NCI-H82 treated with DMSO at 0.1 percent for 48 hours (cell line): Measurements from ENCODE around the gene VOPP1.
"Not testable (repeated sequence)": the region's sequence is repeated elsewhere in the genome, so short reads cannot be mapped to it uniquely, and the experiment has no call there.

Experiments used
- DNase-seq: peaks from one replicate; lab custom pipeline; 2025; ENCODE audit not compliant: unreplicated experiment; lab: John Stamatoyannopoulos, UW

The VOPP1 gene

DNA sequence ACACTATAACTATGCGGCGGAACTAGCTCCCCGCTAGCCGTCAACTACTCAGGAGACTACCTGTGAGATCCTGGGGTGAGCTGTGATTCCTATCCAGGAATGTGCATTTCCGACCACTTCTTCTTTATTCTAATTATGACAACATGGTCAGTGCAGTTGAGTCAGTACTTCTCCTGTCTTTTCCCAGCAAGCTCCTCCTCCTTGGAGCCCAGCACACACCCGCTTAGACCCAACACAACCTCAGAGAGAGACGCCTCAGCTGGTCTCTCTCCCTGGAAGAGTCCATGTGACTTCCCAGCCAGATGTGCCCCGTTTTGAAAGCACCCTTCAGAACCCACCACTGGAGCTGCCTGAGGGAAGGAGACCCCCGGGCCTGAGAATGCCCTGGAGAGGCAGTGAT is 100.7 kb downstream of the VOPP1 start:
- DNase-seq, result not testable (repeated sequence)

DNA sequence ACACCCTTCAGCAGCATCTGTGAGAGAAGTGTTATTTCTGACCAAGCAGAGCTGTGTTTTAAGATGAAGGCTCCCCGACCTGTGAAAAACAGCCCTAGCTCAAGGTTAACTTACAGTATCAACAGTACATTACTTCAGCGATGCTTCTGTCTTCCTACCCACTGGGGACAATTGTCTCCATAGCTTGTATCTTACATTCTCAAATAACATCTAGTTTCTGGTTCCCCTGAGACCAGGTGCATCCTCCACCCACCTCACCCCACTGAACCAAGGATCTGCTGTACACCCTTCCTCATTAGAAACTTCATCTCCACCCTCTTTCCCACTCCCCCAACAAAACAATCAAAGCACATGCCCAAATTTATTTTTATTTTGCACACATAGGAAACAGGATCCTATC is 102.0 kb downstream of the VOPP1 start:
- DNase-seq, result no peak

DNA sequence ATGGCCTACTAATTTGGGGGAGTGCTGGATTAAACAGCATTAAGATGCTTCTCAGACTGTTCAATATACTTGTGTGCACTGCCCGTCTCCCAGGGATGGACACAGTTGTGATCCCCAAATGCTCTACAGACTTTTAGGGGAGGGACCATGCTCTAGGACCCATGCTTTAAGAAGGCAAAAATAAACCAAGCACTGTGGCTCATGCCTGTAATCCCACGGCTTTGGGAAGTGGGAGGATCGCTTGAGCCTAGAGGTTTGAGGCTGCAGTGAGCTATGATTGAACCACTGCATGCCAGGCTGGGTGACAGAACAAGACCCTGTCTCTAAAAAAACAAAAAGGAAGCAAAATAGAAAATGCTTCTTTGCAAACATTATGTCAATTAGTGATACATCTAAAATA is 102.6 kb downstream of the VOPP1 start:
- DNase-seq, result no peak

GRCh38 chr7:55469271-55469681 is 103.0 kb downstream of the VOPP1 start:
- no peak for DNase-seq

GRCh38 chr7:55468495-55468894 is 103.8 kb downstream of the VOPP1 start:
- DNase-seq, result no peak

- no peak for DNase-seq
Measured at GRCh38 chr7:55467047-55467593, 105.2 kb downstream of the VOPP1 start.

DNA sequence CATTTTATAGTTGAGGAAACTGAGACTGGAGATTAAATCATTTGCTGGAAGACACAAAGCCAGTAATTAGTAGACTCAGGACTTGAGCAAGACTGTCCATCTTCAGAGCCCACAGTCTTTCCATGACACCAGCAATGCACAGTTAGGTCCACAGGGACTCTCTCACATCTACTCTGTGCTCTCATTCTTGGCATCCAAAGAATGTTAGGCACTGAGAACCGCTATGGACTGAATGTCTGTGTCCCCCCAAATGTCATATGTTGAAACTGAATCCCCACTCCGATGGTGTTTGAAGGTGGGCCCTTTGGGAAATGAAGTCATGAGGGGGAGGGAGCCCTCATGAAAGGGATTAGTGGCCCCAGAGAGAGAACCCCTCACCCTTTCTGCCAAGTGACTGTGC is 106.6 kb downstream of the VOPP1 start:
- no peak for DNase-seq

GRCh38 chr7:55464422-55464821 is 107.9 kb downstream of the VOPP1 start:
- DNase-seq, result no peak

GRCh38 chr7:55463686-55464262 is 108.5 kb downstream of the VOPP1 start:
- DNase-seq, result no peak

DNA sequence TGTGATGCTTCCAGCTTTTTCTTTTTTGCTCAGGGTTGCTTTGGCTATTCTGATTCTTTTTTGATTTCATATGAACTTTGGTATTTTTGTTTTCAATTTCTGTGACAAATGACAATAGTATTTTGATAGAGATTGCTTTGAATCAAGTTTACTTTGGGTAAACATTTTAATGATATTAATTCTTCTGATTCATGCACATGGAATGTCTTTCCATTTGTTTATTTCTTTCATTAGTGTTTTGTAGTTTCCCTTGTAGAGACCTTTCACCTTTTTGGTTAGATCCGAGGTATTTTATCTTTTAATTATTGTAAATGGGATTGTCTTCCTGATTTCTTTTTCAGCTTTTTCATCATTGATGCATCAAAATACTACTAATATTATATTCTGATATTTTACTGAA is 114.0 kb downstream of the VOPP1 start:
- DNase-seq, result no peak

DNA sequence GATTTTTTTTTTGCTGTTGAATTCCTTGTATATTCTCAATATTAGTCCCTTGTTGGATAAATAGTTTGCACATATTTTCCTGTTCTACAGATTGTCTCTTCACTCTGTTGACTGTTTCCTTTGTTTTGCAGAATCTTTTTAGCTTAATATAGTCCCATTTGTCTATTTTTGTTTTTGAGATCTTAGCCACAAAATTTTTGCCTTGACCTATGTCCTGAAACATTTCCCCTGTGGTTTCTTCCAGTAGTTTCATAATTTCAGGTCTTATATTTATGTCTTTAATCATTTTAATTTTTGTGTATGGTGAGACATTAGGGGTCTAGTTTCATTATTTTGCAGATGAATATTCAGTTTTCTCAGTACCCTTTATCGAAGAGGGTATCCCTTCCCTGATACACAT is 114.5 kb downstream of the VOPP1 start:
- no peak for DNase-seq

GRCh38 chr7:55452971-55453370 is 119.3 kb downstream of the VOPP1 start:
- no peak for DNase-seq

GRCh38 chr7:55449992-55450535 is 122.2 kb downstream of the VOPP1 start:
- DNase-seq, result no peak

DNA sequence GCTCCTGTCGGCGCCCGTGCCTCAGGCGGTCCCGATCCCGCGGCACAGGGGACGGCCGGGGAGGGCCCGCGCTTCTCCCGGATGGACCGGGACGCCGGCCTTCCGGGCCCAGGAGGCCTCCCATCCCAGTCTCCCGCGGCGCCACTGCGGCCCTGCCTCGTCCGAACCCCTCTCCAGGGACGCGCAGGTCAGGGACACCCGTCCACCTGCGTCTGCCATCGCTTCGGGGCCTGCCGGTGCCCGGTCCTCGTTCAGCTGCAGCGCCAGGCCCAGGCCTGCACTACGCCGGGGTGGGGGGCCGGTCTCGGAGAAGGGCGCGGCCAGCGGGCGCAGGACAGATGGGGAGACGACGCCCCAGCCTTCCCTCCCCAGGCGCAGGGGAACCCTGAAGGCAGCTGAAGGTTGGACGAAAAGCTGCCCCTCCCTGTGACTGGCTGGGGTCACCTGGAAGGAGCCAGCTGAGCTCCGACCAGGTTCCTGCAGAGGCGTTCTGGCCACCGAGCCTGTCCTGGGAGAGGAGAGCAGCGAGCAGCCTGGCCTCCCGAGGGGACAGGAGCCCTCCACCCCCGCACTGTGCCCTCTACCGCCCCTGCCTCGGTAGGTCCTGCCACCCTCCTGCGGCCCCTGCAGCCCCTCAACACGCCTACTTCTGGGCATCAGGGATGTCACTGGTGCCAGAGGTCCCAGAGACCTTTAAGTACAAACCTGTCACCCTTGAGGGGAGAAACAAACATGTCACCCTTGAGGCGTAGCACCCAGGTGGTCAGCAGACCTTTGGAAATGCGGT is 122.9 kb downstream of the VOPP1 start:
- DNase-seq, result no peak

DNA sequence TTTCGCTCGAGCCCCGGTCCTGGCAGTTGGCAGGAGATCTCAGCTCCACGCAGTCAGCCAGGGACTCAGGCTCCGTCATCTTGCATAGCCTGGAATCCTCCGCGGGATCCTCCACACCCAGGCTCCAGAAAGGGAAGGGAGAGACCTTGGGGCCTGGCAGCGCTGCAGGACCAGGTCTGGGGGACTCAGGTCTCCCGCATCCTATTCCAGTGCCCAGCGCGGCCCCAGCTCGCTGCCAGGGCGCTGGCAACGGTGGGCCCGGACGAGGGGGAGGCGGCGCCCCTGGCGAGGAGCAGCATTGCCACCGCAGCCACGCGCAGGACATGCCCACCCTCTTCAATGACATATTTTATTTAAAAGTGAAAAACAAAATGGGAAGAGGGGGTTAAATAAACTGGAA is 123.8 kb downstream of the VOPP1 start:
- DNase-seq, result no peak

DNA sequence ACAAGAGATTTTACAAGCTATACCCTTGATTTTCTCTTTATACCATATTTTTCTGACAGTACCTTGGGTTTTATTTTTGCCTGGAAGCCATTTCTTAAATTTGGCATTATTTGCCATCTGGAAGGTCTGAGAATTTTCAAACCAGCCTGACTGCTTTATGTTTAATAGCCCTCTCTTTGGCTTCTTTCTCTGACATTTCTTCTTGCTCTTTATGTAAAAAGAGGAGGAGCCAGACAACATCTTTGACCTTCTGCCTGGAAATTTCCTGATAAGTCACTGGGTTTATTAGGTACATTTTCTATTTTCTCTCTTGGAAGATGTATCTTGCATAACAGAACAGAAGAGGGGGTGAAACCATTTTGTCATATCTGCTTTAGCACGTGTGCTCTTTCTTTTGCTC is 127.5 kb downstream of the VOPP1 start:
- DNase-seq, result no peak

DNA sequence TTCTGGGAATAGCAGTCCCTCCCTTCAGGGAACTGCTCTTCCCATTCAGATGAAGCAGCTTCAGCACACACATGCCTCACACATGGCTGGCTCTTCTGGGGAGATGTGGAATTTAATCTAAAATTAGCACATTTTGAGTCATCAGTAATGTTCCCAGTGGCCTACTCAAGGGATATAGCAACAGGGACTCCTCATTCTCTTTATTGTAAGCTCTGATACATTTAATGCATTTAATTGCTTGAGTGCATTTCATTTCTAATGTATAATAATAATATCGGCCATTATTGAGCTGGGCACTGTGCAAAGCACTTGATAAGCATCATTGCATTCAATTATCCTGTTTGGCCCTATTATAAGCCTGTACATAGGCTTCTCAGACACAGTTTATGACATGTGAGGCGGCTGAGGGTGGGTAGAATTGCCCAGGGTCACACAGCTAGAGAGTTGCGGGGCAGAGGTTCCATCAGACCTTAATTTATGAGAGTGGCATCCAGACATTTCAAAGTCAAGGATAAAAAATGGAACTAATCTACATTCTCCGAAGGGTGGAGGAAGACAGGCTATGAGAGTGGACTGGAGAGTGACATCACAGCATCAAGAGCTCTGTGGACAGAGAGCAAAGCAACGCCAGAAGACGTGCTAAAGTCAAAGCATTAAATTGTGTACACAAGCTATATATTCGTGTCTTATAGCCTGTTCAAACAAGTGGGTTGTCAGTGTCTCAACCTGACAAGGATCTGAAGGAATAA is 130.4 kb downstream of the VOPP1 start:
- no peak for DNase-seq

DNA sequence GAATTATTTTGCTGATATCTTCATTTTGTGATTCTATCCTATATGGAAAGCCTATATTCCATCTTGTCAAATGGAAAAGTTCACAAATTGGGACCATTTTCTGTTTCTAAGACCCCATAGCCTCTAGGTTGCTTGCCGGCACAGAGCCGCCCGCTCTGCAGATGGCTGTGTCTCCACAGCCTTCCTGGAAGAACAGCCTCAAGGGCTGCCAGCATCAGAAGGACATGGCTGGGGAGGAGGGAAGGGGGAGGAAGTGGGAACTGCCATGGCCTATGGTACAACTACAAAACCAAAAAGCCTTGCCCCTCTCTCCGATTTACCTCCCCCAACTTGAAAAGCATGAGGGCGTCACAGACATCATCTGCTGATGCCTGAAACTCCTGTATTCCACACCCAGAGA is 131.3 kb downstream of the VOPP1 start:
- no peak for DNase-seq

GRCh38 chr7:55440040-55440690 is 132.1 kb downstream of the VOPP1 start:
- DNase-seq, result no peak

DNA sequence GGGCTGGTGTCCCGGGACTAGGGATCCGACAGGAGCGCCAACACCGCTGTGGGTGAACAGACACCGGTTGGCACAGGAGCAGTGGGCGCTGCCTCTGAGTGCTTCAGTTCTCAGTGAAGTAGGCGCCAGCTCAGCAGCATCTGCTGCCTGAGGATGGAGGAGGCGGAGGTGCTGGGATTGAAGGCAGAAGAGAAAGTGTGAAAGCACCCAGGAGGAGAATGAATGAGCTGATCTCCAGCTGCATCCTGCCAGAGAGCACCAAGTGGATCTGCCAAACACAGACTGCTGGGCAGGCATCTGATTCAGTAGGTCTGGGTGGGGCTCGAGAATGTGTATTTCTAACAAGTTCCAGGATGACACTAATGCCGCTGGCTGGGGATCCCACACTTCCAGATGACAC is 132.7 kb downstream of the VOPP1 start:
- DNase-seq, result no peak
